HG03469 (cell line): Measurements from ENCODE around the gene LRRC36.
"Not testable (repeated sequence)": the region's sequence is repeated elsewhere in the genome, so short reads cannot be mapped to it uniquely, and the experiment has no call there.

ENCODE experiments used
- ATAC-seq: cut with Tn5 transposase; IDR thresholded peaks from one replicate; pipeline ENCODE4 v1.9.1; 2021; ENCODE audit warnings: mild to moderate bottlenecking, moderate library complexity, moderate number of reproducible peaks; ENCODE audit not compliant: unreplicated experiment

LRRC36 gene

GRCh38 chr16:67399218-67399733, 72.7 kb downstream of the LRRC36 start:
- ATAC-seq = no peak

- no peak for ATAC-seq
Measured at GRCh38 chr16:67399749-67400704, 73.4 kb downstream of the LRRC36 start.

GRCh38 chr16:67400901-67401300, 74.3 kb downstream of the LRRC36 start:
- no peak for ATAC-seq

- ATAC-seq = no peak
Measured at GRCh38 chr16:67403976-67404555, 77.5 kb downstream of the LRRC36 start.

- ATAC-seq = no peak
Measured at GRCh38 chr16:67404740-67405226, 78.2 kb downstream of the LRRC36 start.

- no peak for ATAC-seq
Measured at GRCh38 chr16:67405336-67405735, 78.7 kb downstream of the LRRC36 start.

- ATAC-seq = no peak
Measured at GRCh38 chr16:67406111-67406971, 79.7 kb downstream of the LRRC36 start.

- no peak for ATAC-seq
Measured at GRCh38 chr16:67407176-67407787, 80.7 kb downstream of the LRRC36 start.

GRCh38 chr16:67407788-67408452, 81.3 kb downstream of the LRRC36 start:
- ATAC-seq = no peak

GRCh38 chr16:67409631-67410030, 83.0 kb downstream of the LRRC36 start:
- no peak for ATAC-seq

- no peak for ATAC-seq
Measured at GRCh38 chr16:67411339-67411738, 84.7 kb downstream of the LRRC36 start.

GRCh38 chr16:67412294-67412693, 85.7 kb downstream of the LRRC36 start:
- ATAC-seq = no peak

- no peak for ATAC-seq
Measured at GRCh38 chr16:67413978-67414911, 87.6 kb downstream of the LRRC36 start.

GRCh38 chr16:67415421-67415820, 88.8 kb downstream of the LRRC36 start:
- ATAC-seq = not testable (repeated sequence)

- ATAC-seq = no peak
Measured at GRCh38 chr16:67415872-67416793, 89.5 kb downstream of the LRRC36 start, which contains the start of gene ZDHHC1. ZDHHC1 (minus strand) TSS chr16:67416477; CDS start chr16:67407775, 8,702 bp downstream.

GRCh38 chr16:67417333-67418061, 90.9 kb downstream of the LRRC36 start:
- no peak for ATAC-seq

- no peak for ATAC-seq
Measured at GRCh38 chr16:67419502-67419901, 92.9 kb downstream of the LRRC36 start.
